Subcutaneous abdominal adipose tissue (tissue), 5 donors: Measurements from ENCODE around the gene EIF5B.
"Not testable (repeated sequence)": the region's sequence is repeated elsewhere in the genome, so short reads cannot be mapped to it uniquely, and the experiment has no call there.

Source experiments
- H3K27ac ChIP-seq: one replicate; pipeline ENCODE4 v1.7.0; 2013; ENCODE audit warnings: low read depth, mild to moderate bottlenecking, inconsistent platforms, low read length, moderate library complexity
- H3K27me3 ChIP-seq, 5 donors: one replicate each; pipeline ENCODE4 v1.7.0; 2013; ENCODE audit warnings: low read length in 5 of 5, inconsistent platforms in 1 of 5; ENCODE audit not compliant: control insufficient read depth in 5 of 5, insufficient read depth in 4 of 5
- H3K36me3 ChIP-seq, 5 donors: one replicate each; pipeline ENCODE4 v1.7.0; 2013; ENCODE audit warnings: low read length in 5 of 5; ENCODE audit not compliant: control insufficient read depth in 5 of 5, insufficient read depth in 5 of 5
- H3K4me1 ChIP-seq, 5 donors: one replicate each; pipeline ENCODE4 v1.7.0; 2013; ENCODE audit warnings: low read length in 5 of 5, mild to moderate bottlenecking in 3 of 5, moderate library complexity in 1 of 5; ENCODE audit not compliant: control insufficient read depth in 5 of 5, insufficient read depth in 5 of 5
- H3K4me3 ChIP-seq, 5 donors: one replicate each; pipeline ENCODE4 v1.7.0; 2013; ENCODE audit warnings: low read length in 5 of 5, low read depth in 1 of 5
- H3K9ac ChIP-seq, 5 donors: one replicate each; pipeline ENCODE4 v1.7.0; 2013; ENCODE audit warnings: low read length in 5 of 5, mild to moderate bottlenecking in 4 of 5, moderate library complexity in 3 of 5
- H3K9me3 ChIP-seq, 5 donors: one replicate each; pipeline ENCODE4 v1.7.0; 2013; ENCODE audit warnings: low read length in 5 of 5; ENCODE audit not compliant: control insufficient read depth in 5 of 5
- donor health status: healthy.
- donor health status: healthy.
- donor health status: healthy.
- donor health status: healthy.
- donor health status: healthy.

Gene EIF5B

GRCh38 chr2:99365661-99366060, 28.5 kb downstream of the EIF5B start:
- Histone ChIP-seq H3K4me1 (no peaks in the 10 kb centered on the region), H3K27me3 (no peaks in the 10 kb centered on the region), H3K36me3 (peaks cover 47 to 75% (median 67%) of the 10 kb centered on the region in 5 donors), H3K9me3 (no peaks in the 10 kb centered on the region), H3K4me3 (no peak overlapping the region), H3K9ac (no peak overlapping the region), H3K27ac (no peak overlapping the region)

- not testable (repeated sequence) for H3K9ac ChIP-seq, H3K9me3 ChIP-seq, H3K4me1 ChIP-seq, H3K27ac ChIP-seq, H3K27me3 ChIP-seq, H3K4me3 ChIP-seq
- H3K36me3 ChIP-seq = peaks cover 59 to 75% (median 68%) of the 10 kb centered on the region in 5 donors
Observed at GRCh38 chr2:99368854-99369253, 31.7 kb downstream of the EIF5B start.

- Histone ChIP-seq H3K9ac (no peak overlapping the region), H3K4me3 (no peak overlapping the region), H3K36me3 (peaks cover 47 to 67% (median 60%) of the 10 kb centered on the region in 5 donors), H3K4me1 (no peaks in the 10 kb centered on the region), H3K27me3 (no peaks in the 10 kb centered on the region), H3K9me3 (peaks cover 0 to 4% (median 0%) of the 10 kb centered on the region in 5 donors), H3K27ac (no peak overlapping the region)
Observed at GRCh38 chr2:99373144-99373543, 36.0 kb downstream of the EIF5B start.

DNA sequence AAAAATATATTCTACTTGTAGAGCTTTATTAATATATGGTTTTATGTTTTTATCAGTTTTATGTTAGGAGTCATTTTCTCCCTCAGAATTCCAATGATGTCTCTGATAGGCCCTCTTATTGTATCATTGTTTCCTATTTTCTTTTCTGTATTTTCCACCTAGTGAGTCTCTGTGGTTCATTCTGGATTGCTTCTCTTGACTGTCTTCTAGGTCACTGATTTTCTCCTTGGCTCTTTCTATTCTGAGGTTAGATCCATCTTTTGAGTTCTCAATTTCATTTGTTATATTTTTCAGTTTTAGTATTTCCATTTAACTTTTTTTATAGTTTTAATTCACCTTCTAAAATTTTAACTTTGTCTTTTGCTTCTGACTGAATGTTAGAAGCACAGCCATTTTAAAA, 37.6 kb downstream of the EIF5B start:
- H3K27me3 ChIP-seq = no peaks in the 10 kb centered on the region
- H3K9me3 ChIP-seq = peaks cover 0 to 4% (median 0%) of the 10 kb centered on the region in 5 donors
- no peak overlapping the region for H3K27ac ChIP-seq
- peaks cover 48 to 62% (median 56%) of the 10 kb centered on the region in 5 donors for H3K36me3 ChIP-seq
- no peak overlapping the region for H3K4me3 ChIP-seq
- H3K9ac ChIP-seq = no peak overlapping the region
- H3K4me1 ChIP-seq = no peaks in the 10 kb centered on the region

GRCh38 chr2:99376254-99376864, 39.2 kb downstream of the EIF5B start:
- no peaks in the 10 kb centered on the region for H3K4me1 ChIP-seq
- H3K27me3 ChIP-seq = no peaks in the 10 kb centered on the region
- no peak overlapping the region for H3K9ac ChIP-seq
- H3K9me3 ChIP-seq = peaks cover 0 to 4% (median 0%) of the 10 kb centered on the region in 5 donors
- H3K27ac ChIP-seq = no peak overlapping the region
- peaks cover 49 to 64% (median 61%) of the 10 kb centered on the region in 5 donors for H3K36me3 ChIP-seq
- H3K4me3 ChIP-seq = no peak overlapping the region

DNA sequence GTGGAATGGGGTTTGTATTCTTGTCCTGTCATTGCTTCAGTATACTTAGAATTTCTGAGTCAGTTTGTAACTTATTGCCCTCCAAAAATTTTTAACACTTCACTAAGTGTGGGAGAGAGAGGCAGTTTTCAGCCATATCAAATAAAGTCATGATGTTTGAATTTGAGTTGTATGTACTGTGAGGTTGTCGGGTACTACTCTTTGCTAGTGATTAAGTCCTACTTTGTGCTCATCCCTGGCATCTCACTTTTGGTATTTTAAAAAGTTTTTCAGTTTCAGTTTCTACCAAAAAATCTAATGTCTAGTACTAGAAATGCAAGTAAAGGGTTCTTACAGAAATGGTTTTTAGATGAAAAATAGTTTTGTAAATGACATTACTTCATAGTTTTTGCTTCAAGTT, 40.7 kb downstream of the EIF5B start:
- Histone ChIP-seq H3K27me3 (no peaks in the 10 kb centered on the region), H3K4me3 (no peak overlapping the region), H3K4me1 (no peaks in the 10 kb centered on the region), H3K9me3 (peaks cover 0 to 4% (median 0%) of the 10 kb centered on the region in 5 donors), H3K9ac (no peak overlapping the region), H3K36me3 (peaks cover 43 to 69% (median 64%) of the 10 kb centered on the region in 5 donors), H3K27ac (no peak overlapping the region)

DNA sequence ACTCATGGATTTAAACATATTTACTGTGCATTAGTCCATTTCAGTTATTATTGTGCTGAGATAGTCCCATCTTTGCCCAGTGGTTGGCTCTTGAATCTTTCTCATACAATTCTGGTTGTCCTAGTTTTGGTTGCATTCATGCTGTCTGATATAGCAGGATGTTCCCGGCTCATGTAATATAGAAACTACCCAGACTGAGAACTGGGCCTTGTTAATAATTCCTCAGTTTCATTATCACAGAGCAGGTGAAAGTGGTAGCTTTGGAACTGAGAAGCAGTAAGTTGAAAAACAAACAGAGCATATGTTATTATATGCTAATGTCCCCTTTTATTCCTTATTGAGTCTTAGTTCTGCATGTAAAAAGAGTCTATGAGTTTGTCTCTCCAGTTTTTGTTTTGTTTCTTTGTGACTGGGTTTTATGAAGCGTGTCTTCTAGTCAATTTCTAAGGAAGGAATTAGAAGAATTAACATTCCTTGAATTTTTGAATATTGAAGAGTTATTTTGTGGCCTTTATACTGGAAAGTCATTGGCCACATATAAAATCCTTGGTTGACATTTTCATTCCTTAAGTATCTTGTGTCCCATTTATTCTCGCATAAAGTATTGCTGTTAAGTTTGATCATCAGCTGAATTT, 43.3 kb downstream of the EIF5B start:
- H3K27ac ChIP-seq = no peak overlapping the region
- no peaks in the 10 kb centered on the region for H3K4me1 ChIP-seq
- no peaks in the 10 kb centered on the region for H3K9me3 ChIP-seq
- no peaks in the 10 kb centered on the region for H3K27me3 ChIP-seq
- H3K4me3 ChIP-seq = no peak overlapping the region
- peaks cover 38 to 77% (median 65%) of the 10 kb centered on the region in 5 donors for H3K36me3 ChIP-seq
- no peak overlapping the region for H3K9ac ChIP-seq

DNA sequence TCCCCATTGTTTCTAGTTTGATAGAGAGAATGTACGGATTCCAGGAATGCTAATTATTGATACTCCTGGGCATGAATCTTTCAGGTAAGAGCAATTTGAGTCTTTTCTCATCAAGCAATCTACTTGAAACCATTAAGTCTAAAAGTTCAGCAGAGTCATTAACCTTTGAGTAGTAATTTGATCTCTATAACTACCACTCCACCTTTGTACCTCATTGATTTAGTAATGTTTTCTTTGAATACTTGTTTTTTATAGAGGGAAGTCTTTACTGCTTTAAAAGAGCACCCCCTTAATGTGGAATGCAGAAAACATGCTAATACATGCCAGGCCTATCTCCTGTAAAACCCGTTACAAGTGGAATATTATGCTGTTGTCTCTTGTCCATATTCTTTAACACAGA, 45.0 kb downstream of the EIF5B start:
- Histone ChIP-seq H3K27me3 (no peaks in the 10 kb centered on the region), H3K9ac (no peak overlapping the region), H3K4me1 (no peaks in the 10 kb centered on the region), H3K36me3 (peaks cover 31 to 69% (median 59%) of the 10 kb centered on the region in 5 donors), H3K4me3 (no peak overlapping the region), H3K9me3 (no peaks in the 10 kb centered on the region), H3K27ac (no peak overlapping the region)

- H3K4me3 ChIP-seq = no peak overlapping the region
- H3K36me3 ChIP-seq = peaks cover 21 to 54% (median 47%) of the 10 kb centered on the region in 5 donors
- H3K27ac ChIP-seq = no peak overlapping the region
- H3K9ac ChIP-seq = no peak overlapping the region
- H3K27me3 ChIP-seq = no peaks in the 10 kb centered on the region
- no peaks in the 10 kb centered on the region for H3K9me3 ChIP-seq
- H3K4me1 ChIP-seq = no peaks in the 10 kb centered on the region
Observed at GRCh38 chr2:99386011-99386410, 48.8 kb downstream of the EIF5B start.

DNA sequence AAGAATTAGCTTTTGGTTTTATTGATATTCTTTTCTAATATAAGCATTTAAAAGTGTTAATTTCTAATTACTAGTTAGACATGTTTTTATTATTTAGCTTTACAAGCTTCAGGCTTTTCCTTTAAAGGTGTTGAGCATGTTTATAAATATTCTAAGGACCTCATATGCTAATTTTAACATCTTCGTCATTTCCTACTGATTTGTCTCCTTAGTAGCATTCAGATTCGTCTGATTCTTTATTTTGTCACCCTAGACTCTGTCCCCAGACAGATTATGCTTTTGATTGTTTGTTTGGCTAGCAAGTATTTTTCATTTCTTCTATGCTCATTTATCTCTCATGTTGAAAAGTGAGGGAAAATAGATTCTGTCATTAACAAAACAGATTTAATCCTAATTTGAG, 51.7 kb downstream of the EIF5B start:
- Histone ChIP-seq H3K27me3 (no peaks in the 10 kb centered on the region), H3K36me3 (peaks cover 22 to 49% (median 39%) of the 10 kb centered on the region in 5 donors), H3K9ac (no peak overlapping the region), H3K9me3 (no peaks in the 10 kb centered on the region), H3K4me3 (no peak overlapping the region), H3K27ac (no peak overlapping the region), H3K4me1 (no peaks in the 10 kb centered on the region)
